Smooth muscle cell (in vitro differentiated cells): ENCODE results near the gene MOGAT2. TPM values are rescaled to one million over a fixed set of nuclear protein-coding genes. Genes with fewer than 3 reads are reported as not detected.

Experiments used
- DNase-seq: peaks from one replicate; lab custom pipeline; 2025; ENCODE audit not compliant: unreplicated experiment; lab: John Stamatoyannopoulos, UW
- H2AFZ ChIP-seq: fragments of 200-600 bp; sonication (generic); 2 replicates; pipeline ENCODE4 v1.6.0; 2016; ENCODE audit warnings: antibody characterized with exemption, low read depth, mild to moderate bottlenecking
- H3F3A ChIP-seq: fragments of 200-600 bp; sonication (generic); 2 replicates; pipeline ENCODE4 v1.6.0; 2017; ENCODE audit warnings: antibody characterized with exemption, low read depth
- H3K27ac ChIP-seq: fragments of 200-600 bp; sonication (generic); 2 replicates; pipeline ENCODE4 v1.5.1; 2016; ENCODE audit warnings: low read depth, mild to moderate bottlenecking
- H3K27me3 ChIP-seq: fragments of 200-600 bp; sonication (generic); 2 replicates; pipeline ENCODE4 v1.6.1; 2016; ENCODE audit warnings: low read depth, mild to moderate bottlenecking
- H3K36me3 ChIP-seq: fragments of 200-600 bp; sonication (generic); 2 replicates; pipeline ENCODE4 v1.5.1; 2016; ENCODE audit warnings: low read depth
- H3K4me1 ChIP-seq: fragments of 200-600 bp; sonication (generic); 2 replicates; pipeline ENCODE4 v1.5.1; 2016; ENCODE audit warnings: low read depth
- H3K4me2 ChIP-seq: fragments of 200-600 bp; sonication (generic); 2 replicates; pipeline ENCODE4 v1.6.0; 2016; ENCODE audit warnings: mild to moderate bottlenecking
- H3K4me3 ChIP-seq: fragments of 200-600 bp; sonication (generic); 2 replicates; pipeline ENCODE4 v1.5.1; 2016; ENCODE audit warnings: mild to moderate bottlenecking
- H3K79me2 ChIP-seq: fragments of 200-600 bp; sonication (generic); 2 replicates; pipeline ENCODE4 v1.6.0; 2016; ENCODE audit warnings: low read depth, mild to moderate bottlenecking
- H3K9ac ChIP-seq: fragments of 200-600 bp; sonication (generic); 2 replicates; pipeline ENCODE4 v1.6.0; 2016; ENCODE audit warnings: low read depth
- H3K9me3 ChIP-seq: fragments of 200-600 bp; sonication (generic); replicated peaks from 2 replicates; pipeline ENCODE4 v1.5.1; 2016; ENCODE audit warnings: low read depth
- H4K20me1 ChIP-seq: fragments of 200-600 bp; sonication (generic); 2 replicates; pipeline ENCODE4 v1.6.0; 2016; ENCODE audit warnings: low read depth
- WGBS: methylation state at CpG from one replicate; pipeline ENCODE4 v1.1.7; 2016; ENCODE audit warnings: low lambda C conversion rate; 5-methylcytosine and 5-hydroxymethylcytosine counted together
- polyA plus RNA-seq: library from polyadenylated mRNA; unstranded; fragments of >200 nt; fragmentation: Nextera tagmentation; extraction: Ambion mirVana; gene quantifications from 2 replicates; pipeline ENCODE4 v1.2.1, GENCODE V29; 2016
- total RNA-seq: library from RNA; depleted of rRNA; stranded (reverse); fragments of >200 nt; gene quantifications from 2 replicates; pipeline ENCODE4 v1.2.3, GENCODE V29; 2014
- TF ChIP-seq, protein P1 (sequence below): fragments of 200-600 bp; sonication (generic); IDR thresholded peaks from 2 replicates; pipeline ENCODE4 v1.5.1; 2017; ENCODE audit warnings: borderline replicate concordance, mild to moderate bottlenecking, antibody characterized with exemption; ENCODE audit not compliant: insufficient read depth, poor library complexity, severe bottlenecking

Gene MOGAT2
- total and polyA plus RNA-seq, 2 experiments from 2014 or later = not detected

DNA sequence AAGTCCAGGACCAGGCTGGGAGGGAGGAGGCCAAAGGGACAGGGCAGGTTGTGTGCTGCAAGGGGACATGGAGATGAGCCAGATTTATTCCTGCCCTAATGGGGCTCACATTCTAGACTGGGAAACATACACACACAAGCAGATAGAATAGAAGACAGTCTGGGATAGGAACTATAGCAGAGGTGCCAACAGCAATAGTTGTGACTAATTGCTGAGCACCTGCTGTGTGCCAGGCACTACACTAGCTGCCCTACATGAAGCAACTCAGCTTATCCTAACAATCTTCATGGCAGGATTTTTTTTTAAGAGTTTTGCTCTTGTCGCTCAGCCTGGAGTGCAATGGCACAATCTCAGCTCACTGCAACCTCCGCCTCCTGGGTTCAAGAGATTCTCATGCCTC is 11.4 kb downstream of the MOGAT2 start:
- Histone ChIP-seq H3K4me2 (no peak overlapping the region), H3K27me3 (no peaks in the 10 kb centered on the region), H3K79me2 (no peaks in the 10 kb centered on the region), H3K36me3 (no peaks in the 10 kb centered on the region), H3K4me1 (peaks cover 5% of the 10 kb centered on the region), H3K9me3 (no peaks in the 10 kb centered on the region), H2AFZ (no peak overlapping the region), H3F3A (no peaks in the 10 kb centered on the region), H4K20me1 (no peaks in the 10 kb centered on the region), H3K9ac (no peak overlapping the region), H3K4me3 (no peak overlapping the region), H3K27ac (no peak overlapping the region)
- DNase-seq = no peak
- WGBS = 97% methylated on average over 2 of the region's 2 CpGs
- TF ChIP-seq, protein P1, sequence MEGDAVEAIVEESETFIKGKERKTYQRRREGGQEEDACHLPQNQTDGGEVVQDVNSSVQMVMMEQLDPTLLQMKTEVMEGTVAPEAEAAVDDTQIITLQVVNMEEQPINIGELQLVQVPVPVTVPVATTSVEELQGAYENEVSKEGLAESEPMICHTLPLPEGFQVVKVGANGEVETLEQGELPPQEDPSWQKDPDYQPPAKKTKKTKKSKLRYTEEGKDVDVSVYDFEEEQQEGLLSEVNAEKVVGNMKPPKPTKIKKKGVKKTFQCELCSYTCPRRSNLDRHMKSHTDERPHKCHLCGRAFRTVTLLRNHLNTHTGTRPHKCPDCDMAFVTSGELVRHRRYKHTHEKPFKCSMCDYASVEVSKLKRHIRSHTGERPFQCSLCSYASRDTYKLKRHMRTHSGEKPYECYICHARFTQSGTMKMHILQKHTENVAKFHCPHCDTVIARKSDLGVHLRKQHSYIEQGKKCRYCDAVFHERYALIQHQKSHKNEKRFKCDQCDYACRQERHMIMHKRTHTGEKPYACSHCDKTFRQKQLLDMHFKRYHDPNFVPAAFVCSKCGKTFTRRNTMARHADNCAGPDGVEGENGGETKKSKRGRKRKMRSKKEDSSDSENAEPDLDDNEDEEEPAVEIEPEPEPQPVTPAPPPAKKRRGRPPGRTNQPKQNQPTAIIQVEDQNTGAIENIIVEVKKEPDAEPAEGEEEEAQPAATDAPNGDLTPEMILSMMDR = no peak

DNA sequence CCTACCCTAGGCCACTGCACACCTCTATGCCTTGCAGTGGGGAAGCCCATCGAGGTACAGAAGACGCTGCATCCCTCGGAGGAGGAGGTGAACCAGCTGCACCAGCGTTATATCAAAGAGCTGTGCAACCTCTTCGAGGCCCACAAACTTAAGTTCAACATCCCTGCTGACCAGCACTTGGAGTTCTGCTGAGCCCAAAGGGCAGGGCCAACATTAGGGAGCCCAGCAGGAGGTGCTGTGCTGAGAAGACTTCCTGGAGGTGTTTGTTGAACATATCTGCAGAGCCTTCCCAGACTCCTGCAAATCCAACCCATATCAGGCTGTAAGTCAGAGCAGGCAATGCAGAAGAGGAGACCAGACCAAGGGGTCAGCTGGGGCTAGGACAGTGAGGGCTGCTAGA is 13.5 kb downstream of the MOGAT2 start:
- Histone ChIP-seq H3K27ac (no peak overlapping the region), H2AFZ (no peak overlapping the region), H3K9me3 (no peaks in the 10 kb centered on the region), H3K9ac (no peak overlapping the region), H4K20me1 (no peaks in the 10 kb centered on the region), H3K27me3 (no peaks in the 10 kb centered on the region), H3K4me3 (no peak overlapping the region), H3K36me3 (no peaks in the 10 kb centered on the region), H3K4me1 (peaks cover 5% of the 10 kb centered on the region), H3F3A (no peaks in the 10 kb centered on the region), H3K4me2 (no peak overlapping the region), H3K79me2 (no peaks in the 10 kb centered on the region)
- 94% methylated on average over 5 of the region's 5 CpGs for WGBS
- no peak for DNase-seq
- TF ChIP-seq, protein P1 = no peak

DNA sequence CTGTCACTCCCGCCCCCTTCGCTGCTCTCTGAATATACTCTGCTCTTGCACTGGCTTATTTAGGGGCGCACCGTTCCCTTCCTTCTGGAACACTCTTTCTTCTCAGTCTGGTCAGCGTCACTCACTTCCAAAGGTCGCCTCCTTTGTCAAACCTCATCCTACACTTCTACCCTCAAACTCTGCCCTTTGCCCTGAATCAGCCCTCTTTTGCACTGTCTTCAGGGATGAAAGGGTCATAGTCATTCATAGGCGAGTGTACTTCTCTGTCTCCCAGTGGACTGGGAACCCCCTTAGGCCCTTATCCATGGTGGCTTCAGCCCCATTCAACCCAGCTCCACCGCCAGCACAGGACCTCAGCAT is 15.4 kb downstream of the MOGAT2 start:
- TF ChIP-seq, protein P1 = no peak
- no peak overlapping the region for H3K9ac ChIP-seq
- no peak overlapping the region for H3K27ac ChIP-seq
- no peaks in the 10 kb centered on the region for H3K27me3 ChIP-seq
- WGBS = 92% methylated on average over 8 of the region's 8 CpGs
- H3K9me3 ChIP-seq = no peaks in the 10 kb centered on the region
- H3K79me2 ChIP-seq = no peaks in the 10 kb centered on the region
- DNase-seq = no peak
- H4K20me1 ChIP-seq = no peaks in the 10 kb centered on the region
- no peaks in the 10 kb centered on the region for H3F3A ChIP-seq
- no peak overlapping the region for H3K4me2 ChIP-seq
- H3K4me3 ChIP-seq = no peak overlapping the region
- H3K4me1 ChIP-seq = peaks cover 5% of the 10 kb centered on the region
- no peak overlapping the region for H2AFZ ChIP-seq
- no peaks in the 10 kb centered on the region for H3K36me3 ChIP-seq

DNA sequence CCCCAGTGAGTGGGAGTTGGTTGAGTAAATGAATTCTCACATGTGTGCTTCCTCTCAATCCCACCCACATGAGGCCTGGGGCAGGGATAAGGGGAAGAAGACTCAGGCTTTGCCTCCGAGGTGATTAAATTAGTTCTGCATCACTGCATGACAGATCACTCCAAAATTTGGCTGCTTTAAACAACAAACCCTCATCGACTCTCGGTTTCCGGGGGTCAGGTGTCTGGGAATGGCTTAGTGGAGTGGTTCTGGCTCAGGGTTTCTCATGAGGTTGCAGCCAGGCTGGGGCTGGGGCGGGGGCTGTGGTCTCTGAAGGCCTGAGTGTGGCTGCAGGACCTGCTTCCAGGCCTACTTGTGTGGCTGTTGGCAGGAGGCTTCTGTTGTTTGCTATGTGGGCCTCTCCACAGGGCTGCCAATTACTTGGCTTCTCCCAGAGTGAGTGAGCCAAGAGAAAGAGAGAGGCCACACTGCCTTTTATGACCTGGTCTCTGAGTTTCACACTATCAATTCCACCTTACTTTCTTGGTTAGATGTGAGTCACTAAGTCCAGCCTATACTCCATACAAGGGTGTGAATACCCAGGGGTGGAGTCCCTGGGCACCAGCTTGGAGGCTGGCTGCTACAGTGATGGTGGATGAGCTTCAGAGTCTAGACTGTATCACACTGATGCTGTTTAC is 15.9 kb downstream of the MOGAT2 start:
- Histone ChIP-seq H2AFZ (no peak overlapping the region), H3F3A (no peaks in the 10 kb centered on the region), H3K27me3 (no peaks in the 10 kb centered on the region), H3K9ac (no peak overlapping the region), H3K9me3 (no peaks in the 10 kb centered on the region), H3K4me2 (no peak overlapping the region), H3K4me3 (no peak overlapping the region), H3K27ac (no peak overlapping the region), H3K36me3 (no peaks in the 10 kb centered on the region), H3K4me1 (peaks cover 5% of the 10 kb centered on the region), H3K79me2 (no peaks in the 10 kb centered on the region), H4K20me1 (no peaks in the 10 kb centered on the region)
- 81% methylated on average over 5 of the region's 5 CpGs for WGBS
- TF ChIP-seq, protein P1 = no peak
- DNase-seq = no peak
